Peyer's patch (tissue), 4 donors: ENCODE measurements around the gene SHANK2.

Experiments used
- CTCF ChIP-seq, 6 experiments: fragments of 450-650 bp in 4 of 6; fragments of 200-600 bp in 2 of 6; sonication (generic) in 1 of 6; IDR thresholded peaks; one replicate each; pipeline ENCODE4 v1.5.1; 2017 to 2019; ENCODE audit warnings: antibody characterized with exemption in 6 of 6, mild to moderate bottlenecking in 3 of 6, moderate library complexity in 1 of 6
- POLR2A ChIP-seq, 2 donors: fragments of 450-650 bp; IDR thresholded peaks; one replicate each; pipeline ENCODE4 v1.5.1; 2017; ENCODE audit warnings: antibody characterized with exemption in 2 of 2, mild to moderate bottlenecking in 2 of 2, moderate library complexity in 2 of 2

- TF ChIP-seq CTCF (IDR thresholded peaks at IDR 0.05) (no peak), POLR2A (IDR thresholded peaks at IDR 0.05) (no peak)
Observed at GRCh38 chr11:71281831-71282230, 29.5 kb upstream of the SHANK2 start.
